ENCODE data around the gene TNIP1.
A peak's percentile ranks its signal among the peaks of the same experiment; 100 is the strongest.

Gene TNIP1

DNA sequence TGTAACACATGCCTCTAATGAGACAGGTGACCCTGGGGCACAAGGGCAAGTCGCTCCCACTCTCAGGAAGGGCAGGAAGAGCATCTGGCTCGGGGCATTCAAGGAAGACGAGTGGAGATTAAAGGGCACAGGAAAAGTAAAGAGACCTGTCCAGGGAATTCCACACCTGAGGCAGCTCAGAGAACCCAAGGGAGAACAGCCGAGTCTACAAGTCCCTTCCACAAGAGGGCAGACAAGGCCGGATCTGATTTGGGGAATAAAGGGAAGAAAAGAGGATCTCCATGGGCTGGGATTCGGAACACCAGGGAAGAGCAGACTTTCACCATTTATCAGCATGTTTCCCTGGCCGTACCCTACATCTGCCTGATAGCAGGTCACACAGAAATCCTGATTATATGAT, 32.3 kb downstream of the TNIP1 start:
- Histone ChIP-seq H3K4me1 (no peaks in the 10 kb centered on the region), H3K36me3 (ENCODE audit: control insufficient read depth, insufficient read depth, low read length) (no peaks in the 10 kb centered on the region), H3K4me2 (ENCODE audit: low read length) (no peak overlapping the region), H3K9me3 (ENCODE audit: control insufficient read depth, low read length) (no peaks in the 10 kb centered on the region), H3K27ac (no peak overlapping the region), H2AFZ (no peak overlapping the region), H3K27me3 (ENCODE audit: control insufficient read depth, insufficient read depth, low read length) (no peaks in the 10 kb centered on the region), H3K79me2 (peaks cover 20% of the 10 kb centered on the region), H3K9ac (no peak overlapping the region), H3K4me3 (ENCODE audit: low read depth, low read length) (no peak overlapping the region)
- TF ChIP-seq CTCF (IDR thresholded peaks at IDR 0.05) = peak; percentile 17

DNA sequence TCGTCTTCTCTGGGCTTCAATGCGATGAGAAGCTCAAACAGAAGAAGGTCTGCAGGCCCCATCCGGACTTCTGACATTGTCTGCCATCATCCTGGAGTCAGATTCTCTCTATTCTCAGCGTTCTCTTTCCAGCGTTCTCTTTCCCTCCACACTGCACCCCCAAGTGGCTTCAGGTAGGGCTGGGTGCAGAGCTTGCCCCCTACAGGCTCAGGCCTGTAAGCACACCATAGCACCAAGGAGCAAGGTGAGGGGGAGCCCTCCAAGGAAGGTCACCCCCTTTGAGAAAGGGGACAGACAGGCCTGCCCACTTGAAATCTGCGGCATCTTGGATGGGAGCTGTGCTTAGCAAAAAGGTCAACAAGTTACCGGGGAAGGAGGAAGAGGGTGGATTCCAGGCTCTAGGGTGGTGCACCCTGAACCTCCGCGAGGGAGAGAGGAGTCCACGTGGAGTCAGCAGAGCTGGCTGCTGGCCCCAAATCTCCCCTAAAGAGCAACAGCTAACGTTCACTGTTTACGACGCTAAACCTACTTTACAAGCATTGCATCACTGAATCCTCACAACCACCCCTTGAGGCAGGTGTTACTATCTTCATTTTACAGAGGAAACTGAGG, 32.9 kb downstream of the TNIP1 start:
- Histone ChIP-seq H3K4me1 (no peaks in the 10 kb centered on the region), H3K27ac (no peak overlapping the region), H3K9ac (no peak overlapping the region), H3K36me3 (ENCODE audit: control insufficient read depth, insufficient read depth, low read length) (no peaks in the 10 kb centered on the region), H3K4me3 (ENCODE audit: low read depth, low read length) (no peak overlapping the region), H3K9me3 (ENCODE audit: control insufficient read depth, low read length) (no peaks in the 10 kb centered on the region), H3K27me3 (ENCODE audit: control insufficient read depth, insufficient read depth, low read length) (no peaks in the 10 kb centered on the region), H3K4me2 (ENCODE audit: low read length) (no peak overlapping the region), H3K79me2 (peaks cover 17% of the 10 kb centered on the region), H2AFZ (no peak overlapping the region)
- TF ChIP-seq CTCF (IDR thresholded peaks at IDR 0.05) = peak; percentile 91

DNA sequence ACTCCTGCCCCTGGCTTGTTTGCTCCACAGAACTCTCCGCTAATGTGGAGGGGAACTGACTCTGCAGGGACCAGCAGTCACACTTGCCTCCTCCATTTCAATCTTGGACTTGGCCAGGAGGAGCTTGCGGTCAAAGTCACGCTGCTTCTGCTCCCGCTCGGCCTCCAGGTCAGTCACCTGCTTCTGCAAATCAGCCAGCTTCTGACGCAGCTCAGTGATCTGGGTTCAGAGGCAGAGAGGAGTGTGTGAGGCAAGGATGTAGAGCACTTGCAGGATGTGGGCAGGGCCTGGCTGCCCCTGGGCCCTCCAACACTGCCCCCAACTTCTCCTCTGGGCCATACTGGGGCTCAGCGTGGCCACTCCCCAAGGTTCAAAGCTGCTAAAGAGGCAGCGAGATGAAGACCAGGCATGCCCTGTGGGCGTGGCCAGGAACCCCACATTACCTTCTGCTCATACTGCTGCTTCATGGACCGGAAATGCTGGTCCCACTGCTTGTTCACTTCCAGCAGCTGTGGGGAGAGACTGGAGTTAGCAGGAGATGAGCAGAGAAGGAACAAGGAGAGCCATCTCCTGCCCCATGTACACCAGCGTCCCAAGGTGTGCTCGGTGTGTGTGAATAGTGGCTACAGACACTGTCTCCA, 38.3 kb downstream of the TNIP1 start:
- Histone ChIP-seq H3K4me2 (ENCODE audit: low read length) (no peak overlapping the region), H3K79me2 (no peaks in the 10 kb centered on the region), H3K9ac (no peak overlapping the region), H3K4me1 (peaks cover 20% of the 10 kb centered on the region), H3K9me3 (ENCODE audit: control insufficient read depth, low read length) (no peaks in the 10 kb centered on the region), H3K27ac (no peak overlapping the region), H3K27me3 (ENCODE audit: control insufficient read depth, insufficient read depth, low read length) (no peaks in the 10 kb centered on the region), H2AFZ (no peak overlapping the region), H3K4me3 (ENCODE audit: low read depth, low read length) (no peak overlapping the region), H3K36me3 (ENCODE audit: control insufficient read depth, insufficient read depth, low read length) (no peaks in the 10 kb centered on the region)
- TF ChIP-seq CTCF (IDR thresholded peaks at IDR 0.05) = no peak

DNA sequence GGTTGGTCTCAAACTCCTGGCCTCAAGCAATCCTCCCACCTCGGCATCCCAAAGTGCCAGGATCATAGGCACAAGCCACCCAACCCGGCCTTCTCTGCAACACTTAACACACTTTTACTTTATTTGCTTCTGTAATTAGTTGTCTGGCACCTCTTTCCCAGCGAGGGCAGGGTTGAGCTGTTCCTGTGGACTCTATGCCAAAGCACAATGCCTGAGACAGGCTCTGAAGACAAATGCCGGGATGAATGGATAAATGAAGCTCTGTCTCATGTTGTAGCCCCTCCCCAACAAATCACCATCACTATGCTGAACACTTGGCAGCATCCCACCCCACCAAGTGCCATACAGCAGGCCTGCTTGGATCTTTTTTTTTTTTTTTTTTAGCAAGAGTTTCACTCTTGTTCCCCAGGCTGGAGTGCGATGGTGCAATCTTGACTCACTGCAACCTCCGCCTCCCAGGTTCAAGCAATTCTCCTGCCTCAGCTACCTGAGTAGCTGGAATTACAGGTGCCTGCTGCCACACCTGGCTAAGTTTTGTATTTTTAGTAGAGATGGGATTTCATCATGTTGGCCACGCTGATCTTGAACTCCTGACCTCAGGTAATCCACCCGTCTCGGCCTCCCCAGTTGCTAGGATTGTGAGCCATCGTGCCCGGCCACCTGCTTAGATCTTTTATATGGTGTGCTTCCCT, 39.1 kb downstream of the TNIP1 start:
- Histone ChIP-seq H3K9me3 (ENCODE audit: control insufficient read depth, low read length) (no peaks in the 10 kb centered on the region), H3K36me3 (ENCODE audit: control insufficient read depth, insufficient read depth, low read length) (no peaks in the 10 kb centered on the region), H3K9ac (no peak overlapping the region), H3K4me3 (ENCODE audit: low read depth, low read length) (no peak overlapping the region), H3K27me3 (ENCODE audit: control insufficient read depth, insufficient read depth, low read length) (no peaks in the 10 kb centered on the region), H3K27ac (no peak overlapping the region), H2AFZ (no peak overlapping the region), H3K4me2 (ENCODE audit: low read length) (no peak overlapping the region), H3K4me1 (peaks cover 28% of the 10 kb centered on the region), H3K79me2 (no peaks in the 10 kb centered on the region)
- TF ChIP-seq CTCF (IDR thresholded peaks at IDR 0.05) = no peak

Data from parathyroid adenoma (tissue), 2 donors.